HG03175 (cell line): Measurements from ENCODE around the gene CORIN.
"Not testable (repeated sequence)": the region's sequence is repeated elsewhere in the genome, so short reads cannot be mapped to it uniquely, and the experiment has no call there.

Experiments
- ATAC-seq: cut with Tn5 transposase; IDR thresholded peaks from one replicate; pipeline ENCODE4 v1.9.1; 2021; ENCODE audit warnings: mild to moderate bottlenecking, moderate library complexity; ENCODE audit not compliant: unreplicated experiment

Gene CORIN

GRCh38 chr4:47776353-47776752 lies 61.5 kb downstream of the CORIN start:
- ATAC-seq = no peak

DNA sequence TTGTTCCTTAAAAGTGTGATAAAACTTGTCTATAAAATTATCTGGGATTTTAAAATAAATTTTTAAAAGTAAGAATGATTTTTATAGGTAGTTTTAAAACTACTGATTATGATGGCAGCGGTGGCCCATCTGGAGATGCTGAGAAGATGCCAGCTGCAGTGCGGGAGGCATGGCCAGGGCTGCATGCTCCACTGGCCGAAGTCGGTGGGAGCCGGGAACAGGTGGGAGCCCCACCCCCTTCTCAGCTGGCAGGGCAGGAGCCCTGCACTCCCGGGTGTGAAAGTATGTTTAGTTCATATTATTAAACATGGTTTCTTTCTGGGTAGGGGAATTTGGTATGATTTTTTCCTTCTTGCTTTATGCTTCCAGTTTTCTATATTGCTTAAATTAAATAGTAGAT lies 63.8 kb downstream of the CORIN start:
- ATAC-seq = no peak

DNA sequence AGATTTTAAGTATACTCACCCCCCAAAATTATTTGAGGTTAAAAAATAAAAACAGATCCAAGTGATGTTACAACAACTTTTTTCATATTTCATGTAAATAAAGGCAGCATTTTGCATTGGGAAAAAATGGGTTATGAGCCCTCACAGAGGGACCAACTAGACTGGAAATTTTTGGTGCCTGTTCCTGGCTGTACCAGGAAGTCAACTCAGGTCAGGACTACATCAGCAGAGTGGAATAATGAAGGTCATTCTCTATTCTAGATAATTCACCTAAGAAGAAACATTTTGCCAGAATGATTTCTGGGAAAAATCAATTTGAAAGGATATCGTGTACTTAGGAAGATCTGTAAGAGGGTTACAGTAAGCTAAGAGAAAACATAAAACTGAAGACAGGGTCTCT lies 66.8 kb downstream of the CORIN start:
- ATAC-seq = no peak

DNA sequence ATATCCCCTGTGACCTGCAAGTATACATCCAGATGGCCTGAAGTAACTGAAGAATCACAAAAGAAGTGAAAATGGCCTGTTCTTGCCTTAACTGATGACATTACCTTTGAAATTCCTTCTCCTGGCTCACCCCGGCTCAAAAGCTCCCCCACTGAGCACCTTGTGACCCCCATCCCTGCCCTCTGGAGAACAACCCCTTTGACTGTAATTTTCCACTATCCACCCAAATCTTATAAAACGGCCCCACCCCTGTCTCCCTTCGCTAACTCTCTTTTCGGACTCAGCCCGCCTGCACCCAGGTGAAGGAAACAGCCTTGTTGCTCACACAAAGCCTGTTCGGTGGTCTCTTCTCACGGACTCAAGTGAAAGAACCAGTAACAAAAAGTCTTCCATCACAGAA lies 69.9 kb downstream of the CORIN start:
- ATAC-seq = not testable (repeated sequence)

DNA sequence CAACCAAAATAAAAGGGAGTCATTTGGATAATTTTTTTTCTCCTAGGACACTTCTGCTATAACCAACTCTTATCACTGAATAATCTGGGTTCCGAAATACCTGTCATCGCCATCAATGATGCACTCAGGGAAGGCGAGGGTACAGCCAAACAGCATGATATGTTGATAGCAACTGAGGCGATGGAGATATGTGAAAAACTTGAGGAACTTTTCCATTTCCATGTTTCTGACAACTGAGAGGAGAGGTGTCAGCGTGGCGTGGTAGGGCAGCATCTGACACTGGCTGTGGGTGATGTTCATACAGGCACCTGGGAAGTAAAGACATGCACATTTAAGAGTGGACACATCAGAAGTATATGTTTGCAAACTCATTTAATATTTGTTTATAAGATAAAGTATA lies 74.6 kb downstream of the CORIN start:
- no peak for ATAC-seq

DNA sequence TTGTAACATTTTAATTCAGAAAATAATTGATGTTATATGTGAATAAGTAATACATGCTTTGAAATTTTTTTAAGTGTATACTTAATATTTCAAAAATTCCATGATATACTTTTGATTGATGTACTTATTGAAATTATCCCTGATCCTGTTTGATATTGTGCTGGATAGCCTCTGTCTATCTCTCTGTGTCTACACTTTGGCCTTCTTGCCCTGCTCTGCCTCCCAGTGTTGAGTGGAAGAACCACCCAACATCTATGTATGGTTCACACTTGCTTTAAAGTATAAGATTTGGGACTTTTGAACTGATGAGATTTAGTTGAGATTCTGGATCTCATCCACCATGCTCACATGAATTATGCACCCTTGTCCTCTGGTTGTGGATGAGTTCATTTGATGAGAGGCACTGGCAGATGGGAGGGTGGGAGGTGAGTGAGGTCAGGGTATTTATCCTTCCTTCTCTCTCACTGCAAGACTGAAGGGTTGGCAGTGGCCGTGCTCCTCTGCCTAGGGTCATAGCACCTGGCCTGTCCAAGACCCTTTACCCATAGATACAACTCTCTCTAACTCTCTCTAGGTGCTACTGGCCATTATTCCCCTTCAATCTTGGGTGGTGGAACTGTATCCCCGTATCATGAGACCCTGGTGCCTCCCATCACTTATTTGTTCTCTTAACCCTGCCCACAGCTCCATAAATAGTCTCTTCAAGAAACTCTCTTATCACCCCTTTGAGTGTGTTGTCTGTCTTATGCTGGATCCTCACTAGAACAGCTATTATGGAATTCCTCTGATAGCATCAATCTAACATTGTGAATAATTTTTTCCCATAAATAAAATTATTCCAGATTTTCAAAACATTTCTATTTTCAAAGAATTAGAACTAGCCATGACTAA lies 75.2 kb downstream of the CORIN start:
- no peak for ATAC-seq

GRCh38 chr4:47753316-47753715 lies 84.6 kb downstream of the CORIN start:
- not testable (repeated sequence) for ATAC-seq

DNA sequence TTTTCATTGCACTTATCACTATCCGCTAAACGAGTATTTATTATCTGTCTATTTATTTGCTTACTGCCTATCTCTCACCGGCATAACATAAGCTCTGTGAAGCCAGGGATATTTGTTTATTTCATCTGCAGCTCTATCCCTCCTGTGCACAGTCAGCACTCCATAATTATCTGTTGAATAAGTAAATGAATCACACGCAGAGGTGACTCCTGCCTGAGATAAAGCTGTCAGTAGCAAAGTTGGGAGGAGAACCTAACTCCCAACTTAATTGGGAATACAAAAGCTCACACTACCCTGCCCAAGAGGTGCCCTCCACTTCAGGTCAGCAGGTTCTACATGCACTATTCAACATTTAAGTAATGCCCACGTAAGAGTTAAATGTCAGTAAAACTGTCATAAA lies 85.7 kb downstream of the CORIN start:
- no peak for ATAC-seq

GRCh38 chr4:47750788-47751187 lies 87.1 kb downstream of the CORIN start:
- ATAC-seq = no peak

GRCh38 chr4:47749858-47750257 lies 88.0 kb downstream of the CORIN start:
- no peak for ATAC-seq

GRCh38 chr4:47749060-47749459 lies 88.8 kb downstream of the CORIN start:
- no peak for ATAC-seq

DNA sequence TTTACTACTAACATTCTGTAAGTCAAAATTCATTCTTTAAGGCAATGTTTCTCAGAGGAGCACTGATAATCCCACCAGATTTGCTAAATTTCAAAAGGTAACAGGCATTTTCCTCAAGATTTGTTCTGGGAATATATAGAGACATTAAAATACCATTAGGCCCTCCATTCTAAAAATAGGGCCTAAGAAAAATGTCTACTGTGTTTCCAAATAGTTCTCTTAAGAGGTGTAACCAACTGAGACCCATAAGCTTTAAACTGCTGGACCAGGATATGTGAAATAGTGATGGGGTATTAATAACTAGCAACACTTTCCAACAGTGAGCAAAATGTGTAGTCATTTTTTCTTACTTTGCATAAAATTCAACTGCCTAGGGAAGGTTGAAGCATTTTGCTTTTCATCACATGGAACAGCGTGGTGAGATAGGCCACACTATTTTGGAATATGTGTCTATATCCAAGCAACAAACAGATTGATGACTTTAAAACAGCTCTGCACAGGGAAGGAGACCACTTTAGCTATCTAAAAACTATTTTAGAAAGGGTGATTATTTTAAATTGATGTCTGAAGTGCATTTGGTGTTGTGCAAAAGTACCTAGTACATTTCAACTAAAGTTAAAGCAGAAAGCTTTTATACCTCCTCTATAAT lies 89.9 kb downstream of the CORIN start:
- ATAC-seq = no peak

- ATAC-seq = no peak
Measured at GRCh38 chr4:47747211-47747610, 90.7 kb downstream of the CORIN start.

DNA sequence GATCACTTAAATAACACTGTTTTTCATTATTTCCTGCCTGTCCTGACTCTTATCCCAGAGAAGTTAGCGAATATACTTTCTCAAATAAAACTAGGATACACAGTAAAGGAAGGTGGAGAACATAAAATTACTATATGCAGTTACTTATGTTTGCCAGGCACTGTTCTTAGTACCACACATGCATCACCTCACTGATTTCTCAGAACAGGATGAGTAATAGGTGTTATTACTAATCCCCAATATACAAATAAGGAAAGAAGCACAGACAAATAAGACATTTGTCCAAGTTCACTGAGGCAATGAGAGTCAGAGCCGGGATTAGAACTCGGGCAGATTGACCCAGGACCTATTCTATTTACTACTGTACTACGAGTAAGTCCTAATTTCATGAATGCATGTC lies 91.7 kb downstream of the CORIN start:
- no peak for ATAC-seq

GRCh38 chr4:47744843-47745382 lies 93.0 kb downstream of the CORIN start:
- no peak for ATAC-seq

DNA sequence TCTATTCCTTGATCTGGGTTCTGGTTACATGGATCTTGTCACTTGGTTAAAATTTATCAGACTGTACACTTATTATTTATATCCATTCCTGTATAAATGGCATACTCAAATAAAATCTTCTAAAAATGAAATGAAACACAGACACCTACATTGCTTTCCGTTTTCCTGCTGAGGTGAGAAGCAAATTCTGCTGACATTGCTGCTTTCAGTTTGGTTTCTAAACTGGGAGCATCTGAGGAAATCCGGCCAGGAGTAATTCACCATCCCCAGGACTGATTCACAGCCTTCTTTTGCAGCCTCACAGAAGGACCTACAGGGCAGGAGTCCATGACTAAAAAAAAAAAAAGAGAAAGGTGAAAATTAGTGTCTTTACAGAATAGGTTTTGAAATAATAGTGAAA lies 93.6 kb downstream of the CORIN start:
- no peak for ATAC-seq

DNA sequence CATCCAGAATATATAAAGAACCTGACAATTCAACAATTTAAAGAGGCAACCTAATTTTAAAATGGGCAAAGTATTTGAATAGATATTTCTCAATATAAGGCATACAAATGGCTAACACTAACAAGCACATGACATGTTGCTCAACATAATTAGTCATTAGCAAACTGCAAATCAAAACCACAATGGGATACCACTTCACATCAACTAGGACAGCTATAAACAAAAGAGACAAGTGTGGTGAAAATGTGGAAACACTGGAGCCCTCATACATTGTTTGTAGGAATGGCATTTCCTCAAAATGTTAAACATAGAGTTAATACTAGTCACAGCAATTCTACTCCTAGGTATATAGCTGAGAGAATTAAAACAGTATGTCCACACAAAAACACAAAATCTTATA lies 96.7 kb downstream of the CORIN start:
- no peak for ATAC-seq

DNA sequence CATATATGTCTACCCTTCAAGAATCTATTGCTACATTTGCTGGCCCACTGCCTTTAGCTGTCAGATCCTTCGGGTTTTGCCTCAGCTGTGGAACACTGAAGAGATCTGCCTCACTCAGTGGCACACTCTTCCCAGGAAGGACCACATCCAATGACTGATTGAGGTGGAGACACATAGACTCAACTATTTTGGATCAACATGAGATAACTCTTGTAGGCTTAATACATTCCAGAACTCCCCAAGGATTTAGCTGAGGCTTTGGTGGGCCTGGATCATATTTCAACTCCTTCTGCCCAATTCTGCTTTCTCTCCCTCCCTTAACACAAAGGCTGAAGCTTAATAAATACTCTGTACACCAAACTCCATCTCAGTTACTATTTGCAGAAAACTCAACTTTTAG lies 100.5 kb downstream of the CORIN start:
- no peak for ATAC-seq

GRCh38 chr4:47736555-47736954 lies 101.3 kb downstream of the CORIN start:
- ATAC-seq = no peak

DNA sequence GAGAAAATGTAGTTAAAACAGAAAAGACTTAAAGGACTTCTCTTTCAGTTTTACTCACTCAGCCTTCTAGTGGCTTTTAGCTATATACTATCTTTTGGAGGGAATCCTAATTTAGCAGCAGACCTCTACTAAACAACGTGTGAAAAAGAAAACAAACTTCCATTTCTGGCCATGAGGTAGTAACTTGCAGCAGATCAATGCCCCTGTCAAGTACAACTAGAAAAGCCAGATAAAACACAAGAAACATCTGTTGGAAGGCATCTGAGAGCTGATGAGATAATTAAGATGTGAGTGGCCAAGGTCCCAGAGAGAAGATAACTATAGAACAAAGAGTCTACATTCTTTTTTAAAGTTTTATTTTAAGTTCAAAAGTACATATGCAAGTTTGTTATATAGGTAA lies 101.7 kb downstream of the CORIN start:
- no peak for ATAC-seq

GRCh38 chr4:47733302-47734175 lies 104.3 kb downstream of the CORIN start:
- ATAC-seq = no peak
